NB4 (cell line): Measurements from ENCODE around the gene TADA3.

Source experiments
- CTCF ChIP-seq: IDR thresholded peaks from one replicate; pipeline ENCODE4 v1.5.1; 2012; ENCODE audit warnings: low read depth, low read length
- POLR2A ChIP-seq: IDR thresholded peaks from 2 replicates; pipeline ENCODE4 v1.6.1; 2011; ENCODE audit warnings: mild to moderate bottlenecking; ENCODE audit not compliant: insufficient read length; ENCODE audit errors: extremely low read depth

- TF ChIP-seq CTCF: no peak
- TF ChIP-seq POLR2A: no peak
Measured at GRCh38 chr3:9761919-9762318, 30.4 kb downstream of the TADA3 start.
